GM12873 (cell line): ENCODE data around the gene C16orf95.

Experiments used
- CTCF ChIP-seq: IDR thresholded peaks from 2 replicates; pipeline ENCODE4 v1.5.1; 2012; ENCODE audit warnings: low read depth, mild to moderate bottlenecking, moderate library complexity, low read length, control low read depth; ENCODE audit not compliant: insufficient read depth; ENCODE audit errors: missing control alignments

C16orf95 gene

GRCh38 chr16:87274794-87275193, 42.4 kb downstream of the C16orf95 start:
- no peak for TF ChIP-seq CTCF

GRCh38 chr16:87273471-87274030, 43.6 kb downstream of the C16orf95 start:
- TF ChIP-seq CTCF: no peak

- TF ChIP-seq CTCF: no peak
Measured at GRCh38 chr16:87271256-87271655, 45.9 kb downstream of the C16orf95 start.

GRCh38 chr16:87267566-87267965, 49.6 kb downstream of the C16orf95 start:
- TF ChIP-seq CTCF: no peak

GRCh38 chr16:87266846-87267245, 50.3 kb downstream of the C16orf95 start:
- TF ChIP-seq CTCF: no peak

- no peak for TF ChIP-seq CTCF
Measured at GRCh38 chr16:87265261-87265660, 51.9 kb downstream of the C16orf95 start.

GRCh38 chr16:87264634-87265033, 52.6 kb downstream of the C16orf95 start:
- TF ChIP-seq CTCF: no peak

- no peak for TF ChIP-seq CTCF
Measured at GRCh38 chr16:87263418-87264052, 53.7 kb downstream of the C16orf95 start.
